GM19043 (cell line): ENCODE data around the gene RAB9A.
A peak's percentile ranks its signal among the peaks of the same experiment; 100 is the strongest.
"Not testable (repeated sequence)": the region's sequence is repeated elsewhere in the genome, so short reads cannot be mapped to it uniquely, and the experiment has no call there.

Experiments
- ATAC-seq: cut with Tn5 transposase; IDR thresholded peaks from one replicate; pipeline ENCODE4 v1.9.1; 2021; ENCODE audit warnings: low read depth; ENCODE audit not compliant: unreplicated experiment

RAB9A gene

GRCh38 chrX:13698432-13698831, 9.5 kb downstream of the RAB9A start:
- ATAC-seq, result no peak

- peak; percentile 41 for ATAC-seq
These were observed 10.4 kb downstream of the RAB9A start for GRCh38 chrX:13699183-13699826.

- ATAC-seq, result no peak
These were observed 11.5 kb downstream of the RAB9A start for GRCh38 chrX:13700380-13700779.

GRCh38 chrX:13702111-13702789, 13.3 kb downstream of the RAB9A start:
- ATAC-seq, result no peak

GRCh38 chrX:13703135-13703534, 14.2 kb downstream of the RAB9A start:
- ATAC-seq, result no peak

- ATAC-seq, result no peak
These were observed 14.7 kb downstream of the RAB9A start for GRCh38 chrX:13703589-13703988.

- no peak for ATAC-seq
These were observed 22.2 kb downstream of the RAB9A start for GRCh38 chrX:13711141-13711540.

GRCh38 chrX:13716455-13716854, 27.5 kb downstream of the RAB9A start:
- ATAC-seq, result no peak

GRCh38 chrX:13716905-13717304, 28.0 kb downstream of the RAB9A start:
- ATAC-seq, result no peak

- ATAC-seq, result no peak
These were observed 29.0 kb downstream of the RAB9A start for GRCh38 chrX:13717700-13718472.

GRCh38 chrX:13719192-13719856, 30.4 kb downstream of the RAB9A start:
- no peak for ATAC-seq

- no peak for ATAC-seq
These were observed 32.4 kb downstream of the RAB9A start for GRCh38 chrX:13721371-13721770.

- no peak for ATAC-seq
These were observed 33.0 kb downstream of the RAB9A start for GRCh38 chrX:13721819-13722519.

- ATAC-seq, result not testable (repeated sequence)
These were observed 36.0 kb downstream of the RAB9A start for GRCh38 chrX:13724878-13725277.

- ATAC-seq, result not testable (repeated sequence)
These were observed 37.7 kb downstream of the RAB9A start for GRCh38 chrX:13726583-13726982.

GRCh38 chrX:13730523-13730922, 41.6 kb downstream of the RAB9A start:
- not testable (repeated sequence) for ATAC-seq

- no peak for ATAC-seq
These were observed 43.5 kb downstream of the RAB9A start for GRCh38 chrX:13732246-13733067.

- ATAC-seq, result no peak
These were observed 44.6 kb downstream of the RAB9A start for GRCh38 chrX:13733506-13733905.

- ATAC-seq, result peak; percentile 83
These were observed 45.6 kb downstream of the RAB9A start, which contains the start of the genes OFD1 and TRAPPC2 for GRCh38 chrX:13734278-13735172. Gene OFD1 (plus strand): TSS chrX:13734748. CDS start chrX:13735072, 324 bp downstream. Gene TRAPPC2 (minus strand): TSS chrX:13734620. CDS start chrX:13719963, 14,657 bp downstream.
